ENCODE results near the gene DNAJB6. TPM values are rescaled to one million over a fixed set of nuclear protein-coding genes. Genes with fewer than 3 reads are reported as not detected.

The DNAJB6 gene
- total RNA-seq, 1 experiment from 2014 or later, result 108 TPM

DNA sequence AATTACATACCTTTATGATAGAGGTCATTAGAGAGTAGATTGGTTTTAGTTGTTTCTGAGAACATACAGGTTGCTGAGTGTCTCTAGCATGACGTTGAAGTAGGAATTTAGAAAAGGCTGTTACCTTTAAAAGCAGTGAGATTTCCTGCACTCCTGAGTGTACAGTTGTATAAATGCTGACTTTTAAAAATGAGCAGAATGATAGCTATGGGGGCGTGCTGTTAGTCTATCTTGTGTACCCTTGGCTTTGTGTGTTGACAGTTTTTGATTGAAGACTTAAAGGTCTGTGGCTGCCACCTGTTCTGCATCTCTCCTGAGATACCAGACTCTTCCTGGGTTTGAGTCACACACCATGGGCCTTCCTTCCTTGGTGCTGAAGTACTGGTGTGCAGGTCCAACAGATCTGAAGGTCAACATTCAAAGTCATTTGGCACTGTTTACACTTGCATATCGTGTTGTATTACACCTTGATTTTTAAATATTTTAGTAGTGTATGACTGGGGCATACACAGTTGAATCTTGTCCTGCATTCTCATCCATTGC is 23.8 kb downstream of the DNAJB6 start:
- TF ChIP-seq, protein P1, sequence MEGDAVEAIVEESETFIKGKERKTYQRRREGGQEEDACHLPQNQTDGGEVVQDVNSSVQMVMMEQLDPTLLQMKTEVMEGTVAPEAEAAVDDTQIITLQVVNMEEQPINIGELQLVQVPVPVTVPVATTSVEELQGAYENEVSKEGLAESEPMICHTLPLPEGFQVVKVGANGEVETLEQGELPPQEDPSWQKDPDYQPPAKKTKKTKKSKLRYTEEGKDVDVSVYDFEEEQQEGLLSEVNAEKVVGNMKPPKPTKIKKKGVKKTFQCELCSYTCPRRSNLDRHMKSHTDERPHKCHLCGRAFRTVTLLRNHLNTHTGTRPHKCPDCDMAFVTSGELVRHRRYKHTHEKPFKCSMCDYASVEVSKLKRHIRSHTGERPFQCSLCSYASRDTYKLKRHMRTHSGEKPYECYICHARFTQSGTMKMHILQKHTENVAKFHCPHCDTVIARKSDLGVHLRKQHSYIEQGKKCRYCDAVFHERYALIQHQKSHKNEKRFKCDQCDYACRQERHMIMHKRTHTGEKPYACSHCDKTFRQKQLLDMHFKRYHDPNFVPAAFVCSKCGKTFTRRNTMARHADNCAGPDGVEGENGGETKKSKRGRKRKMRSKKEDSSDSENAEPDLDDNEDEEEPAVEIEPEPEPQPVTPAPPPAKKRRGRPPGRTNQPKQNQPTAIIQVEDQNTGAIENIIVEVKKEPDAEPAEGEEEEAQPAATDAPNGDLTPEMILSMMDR (IDR thresholded peaks at IDR 0.05; ENCODE audit: insufficient read depth in 1 of 2, low read depth in 1 of 2, low read length in 1 of 2, severe bottlenecking in 1 of 2, unreplicated experiment in 1 of 2), result no peak
- CTCF ChIA-PET, result no interaction called here

DNA sequence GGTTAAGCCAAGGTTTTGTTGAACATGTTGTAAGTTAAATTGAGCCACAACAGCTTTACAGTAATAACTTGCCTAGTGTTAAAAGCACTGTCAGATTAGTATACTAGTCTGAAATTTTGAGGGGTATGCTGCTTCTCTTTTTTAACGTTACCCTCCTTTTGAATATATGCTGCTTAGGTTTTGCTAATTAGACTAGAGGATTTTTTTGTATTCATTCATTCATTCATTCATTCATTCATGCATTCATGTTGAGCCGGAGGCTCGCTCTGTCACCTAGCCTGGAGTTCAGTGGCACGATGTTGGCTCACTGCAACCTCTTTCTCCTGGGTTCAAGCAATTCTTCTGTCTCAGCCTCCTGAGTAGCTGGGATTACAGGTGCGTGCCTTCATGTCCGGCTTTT is 24.7 kb downstream of the DNAJB6 start:
- TF ChIP-seq, protein P1 (IDR thresholded peaks at IDR 0.05; ENCODE audit: insufficient read depth in 1 of 2, low read depth in 1 of 2, low read length in 1 of 2, severe bottlenecking in 1 of 2, unreplicated experiment in 1 of 2), result no peak
- BruUV-seq (replicated peaks), result no TSS peak
- ChIA-PET POLR2A (no interaction called here), CTCF (no interaction called here)
- H3K27me3 ChIP-seq (replicated peaks; ENCODE audit: control insufficient read depth, insufficient read depth, low read length), result no peaks in the 10 kb centered on the region
- H3K36me3 Mint-ChIP-seq (ENCODE audit: insufficient read depth, unreplicated experiment), result peaks cover 82% of the 10 kb centered on the region
- intact Hi-C loops (cut with micrococcal nuclease; ENCODE audit: unreplicated experiment), result no loop called here
- H3K4me3 Mint-ChIP-seq (ENCODE audit: unreplicated experiment), result no peak overlapping the region
- no peak overlapping the region for H3K4me3 ChIP-seq (ENCODE audit: low read depth, low read length)
- H3K4me1 Mint-ChIP-seq (ENCODE audit: low read depth, unreplicated experiment), result peaks cover 22% of the 10 kb centered on the region
- no peaks in the 10 kb centered on the region for H3K4me1 ChIP-seq
- H3K27ac Mint-ChIP-seq (ENCODE audit: unreplicated experiment), result no peak overlapping the region
- no peak for DNase-seq
- no peaks in the 10 kb centered on the region for H3K9me3 Mint-ChIP-seq (ENCODE audit: unreplicated experiment)
- H3K27me3 Mint-ChIP-seq (ENCODE audit: insufficient read depth, unreplicated experiment), result no peaks in the 10 kb centered on the region
- no peaks in the 10 kb centered on the region for H3K9me3 ChIP-seq
- peaks cover 4% of the 10 kb centered on the region; the same call in 1 of the 2 replicates for H3K36me3 ChIP-seq (ENCODE audit: control insufficient read depth, insufficient read depth, low read length)

More for the DNA sequence above, 23.8 kb downstream of the DNAJB6 start:
- peaks cover 75% of the 10 kb centered on the region for H3K36me3 Mint-ChIP-seq (ENCODE audit: insufficient read depth, unreplicated experiment)
- no peak for DNase-seq
- H3K36me3 ChIP-seq (ENCODE audit: control insufficient read depth, insufficient read depth, low read length), result peaks cover 4% of the 10 kb centered on the region; the same call in 1 of the 2 replicates
- H3K4me1 ChIP-seq, result peaks cover 7% of the 10 kb centered on the region
- H3K9me3 Mint-ChIP-seq (ENCODE audit: unreplicated experiment), result no peaks in the 10 kb centered on the region
- BruUV-seq (replicated peaks), result no TSS peak
- POLR2A ChIA-PET, result interaction anchor here (1.0 kb wide), 1 partner anchor 24 kb away, joined by 3 read pairs; the partner anchor contains the start of gene DNAJB6
- H3K27ac Mint-ChIP-seq (ENCODE audit: unreplicated experiment), result no peak overlapping the region
- no peak overlapping the region for H3K4me3 ChIP-seq (ENCODE audit: low read depth, low read length)
- H3K9me3 ChIP-seq, result no peaks in the 10 kb centered on the region
- no peak overlapping the region for H3K4me3 Mint-ChIP-seq (ENCODE audit: unreplicated experiment)
- H3K4me1 Mint-ChIP-seq (ENCODE audit: low read depth, unreplicated experiment), result peaks cover 30% of the 10 kb centered on the region
- H3K27me3 ChIP-seq (replicated peaks; ENCODE audit: control insufficient read depth, insufficient read depth, low read length), result no peaks in the 10 kb centered on the region
- intact Hi-C loops (cut with micrococcal nuclease; ENCODE audit: unreplicated experiment), result no loop called here
- H3K27me3 Mint-ChIP-seq (ENCODE audit: insufficient read depth, unreplicated experiment), result no peaks in the 10 kb centered on the region

DNA sequence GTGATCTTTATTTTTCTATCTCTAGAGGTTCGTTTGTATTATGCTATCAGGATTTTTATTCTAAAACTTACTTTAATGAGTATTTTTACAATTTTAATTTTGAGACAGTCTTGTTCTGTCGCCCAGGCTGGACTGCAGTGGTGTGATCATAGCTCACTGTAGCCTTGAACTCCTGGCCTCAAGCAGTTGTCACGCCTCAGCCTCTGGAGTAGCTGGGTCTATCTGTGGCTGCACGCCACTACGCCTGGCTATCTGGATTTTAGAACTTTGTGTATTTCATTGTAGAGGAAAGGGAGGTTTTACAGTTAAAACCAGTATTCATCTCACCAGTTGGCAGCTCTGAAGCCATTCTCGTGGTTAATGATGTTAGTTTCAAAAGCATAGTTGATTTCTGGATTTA is 25.9 kb downstream of the DNAJB6 start:
- no peak for DNase-seq
- no peaks in the 10 kb centered on the region for H3K9me3 ChIP-seq
- no peaks in the 10 kb centered on the region for H3K27me3 ChIP-seq (replicated peaks; ENCODE audit: control insufficient read depth, insufficient read depth, low read length)
- TF ChIP-seq, protein P1 (IDR thresholded peaks at IDR 0.05; ENCODE audit: insufficient read depth in 1 of 2, low read depth in 1 of 2, low read length in 1 of 2, severe bottlenecking in 1 of 2, unreplicated experiment in 1 of 2), result no peak
- no TSS peak for BruUV-seq (replicated peaks)
- Mint-ChIP-seq H3K27ac (ENCODE audit: unreplicated experiment) (no peak overlapping the region), H3K9me3 (ENCODE audit: unreplicated experiment) (no peaks in the 10 kb centered on the region), H3K36me3 (ENCODE audit: insufficient read depth, unreplicated experiment) (peaks cover 90% of the 10 kb centered on the region), H3K4me1 (ENCODE audit: low read depth, unreplicated experiment) (peaks cover 19% of the 10 kb centered on the region), H3K27me3 (ENCODE audit: insufficient read depth, unreplicated experiment) (no peaks in the 10 kb centered on the region), H3K4me3 (ENCODE audit: unreplicated experiment) (no peak overlapping the region)
- H3K4me3 ChIP-seq (ENCODE audit: low read depth, low read length), result no peak overlapping the region
- peaks cover 4% of the 10 kb centered on the region; the same call in 1 of the 2 replicates for H3K36me3 ChIP-seq (ENCODE audit: control insufficient read depth, insufficient read depth, low read length)
- CTCF ChIA-PET, result no interaction called here
- POLR2A ChIA-PET, result no interaction called here
- intact Hi-C loops (cut with micrococcal nuclease; ENCODE audit: unreplicated experiment), result no loop called here
- H3K4me1 ChIP-seq, result no peaks in the 10 kb centered on the region

All from Caco-2 (cell line).